OCI-LY7 (cell line): ENCODE measurements around the gene COL5A1. TPM values are rescaled to one million over a fixed set of nuclear protein-coding genes. Genes with fewer than 3 reads are reported as not detected.
"Not testable (repeated sequence)": the region's sequence is repeated elsewhere in the genome, so short reads cannot be mapped to it uniquely, and the experiment has no call there.

Experiments used
- BruUV-seq: library from RNA; stranded (reverse); fragments of 400-500 nt; replicated peaks from 2 replicates; lab custom pipeline; 2021; lab: Mats Ljungman, UMichigan
- CTCF ChIA-PET: fragments of 300-600 bp; sonication (Branson Sonifier 250); formaldehyde crosslinking; loops from one replicate; lab custom pipeline; 2022; ENCODE audit warnings: antibody characterized with exemption; ENCODE audit not compliant: unreplicated experiment; lab: Charles Lee
- POLR2A ChIA-PET: fragments of 300-600 bp; sonication (Branson Sonifier 250); formaldehyde crosslinking; loops from one replicate; lab custom pipeline; 2022; ENCODE audit warnings: antibody characterized with exemption; lab: Charles Lee
- DNase-seq: peaks from one replicate; pipeline ENCODE4 v3.0.0-alpha.2; 2015; ENCODE audit warnings: low spot score
- H2AFZ ChIP-seq: fragments of 200-600 bp; sonication (generic), shearing (Covaris generic); 2 replicates; pipeline ENCODE4 v1.6.1; 2014; ENCODE audit warnings: mild to moderate bottlenecking, antibody characterized with exemption, low read length, moderate library complexity
- H3K27ac ChIP-seq: fragments of 200-600 bp; sonication (generic); 2 replicates; pipeline ENCODE4 v1.5.1; 2014; ENCODE audit warnings: mixed run types, low read depth, mild to moderate bottlenecking, moderate library complexity, low read length, inconsistent platforms; ENCODE audit not compliant: poor library complexity, severe bottlenecking
- H3K36me3 ChIP-seq: fragments of 200-600 bp; sonication (generic); 2 replicates; pipeline ENCODE4 v1.6.1; 2014; ENCODE audit warnings: mild to moderate bottlenecking, antibody characterized with exemption, low read length, moderate library complexity, mixed read lengths; ENCODE audit not compliant: insufficient read depth
- H3K4me1 ChIP-seq: fragments of 200-600 bp; sonication (generic); 2 replicates; pipeline ENCODE4 v1.5.1; 2014; ENCODE audit warnings: mild to moderate bottlenecking, low read length; ENCODE audit not compliant: insufficient read depth, poor library complexity, severe bottlenecking
- H3K4me2 ChIP-seq: fragments of 200-600 bp; sonication (generic); 2 replicates; pipeline ENCODE4 v1.6.1; 2014; ENCODE audit warnings: mild to moderate bottlenecking, low read length
- H3K4me3 ChIP-seq: fragments of 200-600 bp; sonication (generic); 2 replicates; pipeline ENCODE4 v1.5.1; 2014; ENCODE audit warnings: mild to moderate bottlenecking, low read depth, low read length; ENCODE audit not compliant: poor library complexity, severe bottlenecking
- H3K79me2 ChIP-seq: fragments of 200-600 bp; sonication (generic); 2 replicates; pipeline ENCODE4 v1.6.1; 2016; ENCODE audit warnings: low read depth, mild to moderate bottlenecking, low read length, moderate library complexity, mixed read lengths; ENCODE audit not compliant: insufficient read depth
- H3K9me2 ChIP-seq: fragments of 200-600 bp; sonication (generic); 2 replicates; pipeline ENCODE4 v1.6.1; 2016; ENCODE audit warnings: mild to moderate bottlenecking, low read length, mixed read lengths; ENCODE audit not compliant: insufficient read depth
- H3K9me3 ChIP-seq: fragments of 200-600 bp; sonication (generic); 2 replicates; pipeline ENCODE4 v1.6.1; 2014; ENCODE audit warnings: mild to moderate bottlenecking, mixed run types, low read length, mixed read lengths
- H4K20me1 ChIP-seq: fragments of 200-600 bp; sonication (generic); 2 replicates; pipeline ENCODE4 v1.6.1; 2014; ENCODE audit warnings: mild to moderate bottlenecking, antibody characterized with exemption, low read length, moderate library complexity, mixed read lengths; ENCODE audit not compliant: insufficient read depth
- CTCF ChIP-seq: fragments of 200-600 bp; sonication (generic); conservative IDR thresholded peaks from 2 replicates; pipeline ENCODE4 v1.5.1; 2014; ENCODE audit warnings: mild to moderate bottlenecking, antibody characterized with exemption, low read length, moderate library complexity, mixed read lengths
- EZH2phosphoT487 ChIP-seq: fragments of 200-600 bp; sonication (generic); IDR thresholded peaks from 2 replicates; pipeline ENCODE4 v1.6.1; 2018; ENCODE audit warnings: low read depth, borderline replicate concordance, mild to moderate bottlenecking, mixed run types, antibody characterized with exemption, low read length, moderate library complexity, mixed read lengths
- intact Hi-C: fragments of 100-400 bp; cut with micrococcal nuclease; formaldehyde crosslinking; loops from one replicate; pipeline ENCODE4 v1.10.0; 2022; ENCODE audit not compliant: unreplicated experiment
- total RNA-seq, 2 experiments: library from RNA; depleted of rRNA in 1 of 2; stranded (reverse); fragments of >200 nt in 1 of 2; shearing (Covaris generic) in 1 of 2; gene quantifications; 2 replicates each; pipeline ENCODE4 v1.2.3, GENCODE V29; 2014 to 2022

COL5A1 gene
- total RNA-seq, 2 experiments from 2014 or later, result 12.2 to 28.6 TPM

- no TSS peak for BruUV-seq
- no peaks in the 10 kb centered on the region for H3K4me1 ChIP-seq
- no peaks in the 10 kb centered on the region for H3K9me3 ChIP-seq
- H3K27ac ChIP-seq, result no peak overlapping the region
- ChIA-PET POLR2A (no interaction called here), CTCF (no interaction called here)
- intact Hi-C loops, result no loop called here
- TF ChIP-seq CTCF (no peak), EZH2phosphoT487 (no peak)
- no peak overlapping the region for H3K4me2 ChIP-seq
- H3K36me3 ChIP-seq, result no peaks in the 10 kb centered on the region
- H3K9me2 ChIP-seq, result no peaks in the 10 kb centered on the region
- no peak for DNase-seq
- H3K79me2 ChIP-seq, result no peaks in the 10 kb centered on the region
- no peak overlapping the region for H3K4me3 ChIP-seq
- no peak overlapping the region for H2AFZ ChIP-seq
- H4K20me1 ChIP-seq, result no peaks in the 10 kb centered on the region
Measured at GRCh38 chr9:134683714-134684374, 42.2 kb downstream of the COL5A1 start.

- H3K9me2 ChIP-seq, result no peaks in the 10 kb centered on the region
- no peak overlapping the region for H3K4me3 ChIP-seq
- no peak overlapping the region for H3K27ac ChIP-seq
- no peak overlapping the region for H2AFZ ChIP-seq
- H3K9me3 ChIP-seq, result no peaks in the 10 kb centered on the region
- ChIA-PET POLR2A (no interaction called here), CTCF (no interaction called here)
- intact Hi-C loops, result no loop called here
- DNase-seq, result no peak
- no TSS peak for BruUV-seq
- no peaks in the 10 kb centered on the region for H3K79me2 ChIP-seq
- no peaks in the 10 kb centered on the region for H4K20me1 ChIP-seq
- no peaks in the 10 kb centered on the region for H3K4me1 ChIP-seq
- no peak overlapping the region for H3K4me2 ChIP-seq
- H3K36me3 ChIP-seq, result no peaks in the 10 kb centered on the region
- no peak for TF ChIP-seq EZH2phosphoT487
- TF ChIP-seq CTCF, result no peak
Measured at GRCh38 chr9:134684375-134684723, 42.7 kb downstream of the COL5A1 start.

- BruUV-seq, POLR2A ChIA-PET: not testable (repeated sequence)
Measured at GRCh38 chr9:134684941-134685340, 43.3 kb downstream of the COL5A1 start.

More at GRCh38 chr9:134684941-134685340, 43.3 kb downstream of the COL5A1 start:
- H3K4me2 ChIP-seq, intact Hi-C loops, CTCF ChIA-PET, DNase-seq, H3K9me2 ChIP-seq, H3K27ac ChIP-seq, H3K4me1 ChIP-seq, H3K79me2 ChIP-seq, H2AFZ ChIP-seq, H3K36me3 ChIP-seq, H3K9me3 ChIP-seq, H3K4me3 ChIP-seq, H4K20me1 ChIP-seq: not testable (repeated sequence)
